Lower lobe of right lung (tissue), 2 donors: Measurements from ENCODE around the gene INAFM1. TPM values are rescaled to one million over a fixed set of nuclear protein-coding genes. Genes with fewer than 3 reads are reported as not detected.

Experiments
- ATAC-seq, 2 donors: fragments of 200-7000 bp; cut with Tn5 transposase; one replicate each; pipeline ENCODE4 v1.9.1; 2020 to 2022; ENCODE audit warnings: mild to moderate bottlenecking in 2 of 2, moderate library complexity in 2 of 2
- DNase-seq: peaks from one replicate; pipeline ENCODE4 v3.0.0-alpha.2; 2020
- H3K27ac ChIP-seq: fragments of 200-600 bp; one replicate; pipeline ENCODE4 v1.8.0; 2022
- H3K27me3 ChIP-seq: fragments of 200-600 bp; one replicate; pipeline ENCODE4 v1.8.0; 2022; ENCODE audit warnings: low read depth
- H3K36me3 ChIP-seq: fragments of 200-600 bp; one replicate; pipeline ENCODE4 v1.8.0; 2022; ENCODE audit warnings: mild to moderate bottlenecking
- H3K4me1 ChIP-seq: fragments of 200-600 bp; one replicate; pipeline ENCODE4 v1.8.0; 2022
- H3K4me3 ChIP-seq: fragments of 200-600 bp; one replicate; pipeline ENCODE4 v1.8.0; 2022; ENCODE audit warnings: mild to moderate bottlenecking
- H3K9me3 ChIP-seq: fragments of 200-600 bp; one replicate; pipeline ENCODE4 v1.8.0; 2022
- intact Hi-C: fragments of 100-400 bp; cut with DNase I; formaldehyde crosslinking; loops from one replicate; pipeline ENCODE4 v1.11.0; 2022
- total RNA-seq: library from RNA; stranded (reverse); fragmentation: NEBNext Ultra II Directional; extraction: Animal tissue kit (Norgen Biotek cat#: 25700); gene quantifications from one replicate; pipeline ENCODE4 v1.2.1, GENCODE V29; 2021
- TF ChIP-seq, protein P1 (sequence below): fragments of 200-600 bp; IDR thresholded peaks from one replicate; pipeline ENCODE4 v1.8.0; 2022; ENCODE audit warnings: antibody characterized with exemption, mild to moderate bottlenecking
- donor health status: DM: no; HTN: yes; CAD: no; lungs with severe emphysema.

The INAFM1 gene
- total RNA-seq, 1 donor from 2014 or later, result 18.0 TPM

DNA sequence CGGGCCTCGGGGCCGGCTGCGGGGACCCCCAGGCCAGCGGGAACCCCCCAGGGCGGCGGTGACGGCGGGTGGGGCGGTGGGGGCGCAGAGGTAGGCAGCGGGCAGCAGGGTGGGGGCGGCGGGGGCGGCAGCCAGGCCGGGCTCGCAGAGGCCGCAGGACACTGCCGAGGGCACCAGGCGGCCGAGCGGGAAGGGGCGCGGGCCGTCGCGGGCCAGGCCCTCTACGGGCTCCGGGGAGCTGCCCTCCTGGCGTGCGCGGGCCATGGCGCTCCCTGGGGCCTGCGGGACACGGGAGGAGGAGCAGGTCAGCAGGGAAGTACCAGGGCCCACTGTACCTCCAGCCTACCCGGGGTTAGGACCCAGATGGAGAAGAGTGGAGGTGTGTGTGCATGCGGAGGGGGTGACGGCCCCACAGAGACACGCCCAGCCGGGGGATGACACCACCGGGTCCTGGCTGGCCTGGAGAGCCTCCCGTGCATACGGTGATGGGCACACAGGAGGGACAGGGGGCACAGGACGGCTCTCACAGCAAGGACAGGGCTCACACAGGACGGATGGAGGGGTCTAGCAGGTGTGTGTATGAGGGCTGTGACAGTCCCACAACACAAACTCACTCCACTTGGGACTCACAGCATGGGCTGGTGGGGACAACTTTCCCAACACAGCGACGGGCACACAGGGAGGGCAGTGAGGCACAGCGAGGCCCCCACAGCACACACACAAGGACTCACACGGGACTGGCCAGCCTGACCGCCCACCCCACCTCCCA, 46.3 kb upstream of the INAFM1 start:
- Histone ChIP-seq H3K4me3 (peak overlapping the region; percentile 91), H3K36me3 (peaks cover 20% of the 10 kb centered on the region), H3K27ac (peak overlapping the region; percentile 100), H3K9me3 (no peaks in the 10 kb centered on the region), H3K4me1 (peaks cover 47% of the 10 kb centered on the region), H3K27me3 (no peaks in the 10 kb centered on the region)
- ATAC-seq (peak; percentile 0 to 2), DNase-seq (peak; percentile 73)
- TF ChIP-seq, protein P1, sequence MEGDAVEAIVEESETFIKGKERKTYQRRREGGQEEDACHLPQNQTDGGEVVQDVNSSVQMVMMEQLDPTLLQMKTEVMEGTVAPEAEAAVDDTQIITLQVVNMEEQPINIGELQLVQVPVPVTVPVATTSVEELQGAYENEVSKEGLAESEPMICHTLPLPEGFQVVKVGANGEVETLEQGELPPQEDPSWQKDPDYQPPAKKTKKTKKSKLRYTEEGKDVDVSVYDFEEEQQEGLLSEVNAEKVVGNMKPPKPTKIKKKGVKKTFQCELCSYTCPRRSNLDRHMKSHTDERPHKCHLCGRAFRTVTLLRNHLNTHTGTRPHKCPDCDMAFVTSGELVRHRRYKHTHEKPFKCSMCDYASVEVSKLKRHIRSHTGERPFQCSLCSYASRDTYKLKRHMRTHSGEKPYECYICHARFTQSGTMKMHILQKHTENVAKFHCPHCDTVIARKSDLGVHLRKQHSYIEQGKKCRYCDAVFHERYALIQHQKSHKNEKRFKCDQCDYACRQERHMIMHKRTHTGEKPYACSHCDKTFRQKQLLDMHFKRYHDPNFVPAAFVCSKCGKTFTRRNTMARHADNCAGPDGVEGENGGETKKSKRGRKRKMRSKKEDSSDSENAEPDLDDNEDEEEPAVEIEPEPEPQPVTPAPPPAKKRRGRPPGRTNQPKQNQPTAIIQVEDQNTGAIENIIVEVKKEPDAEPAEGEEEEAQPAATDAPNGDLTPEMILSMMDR, result no peak
- intact Hi-C loops, result no loop called here

DNA sequence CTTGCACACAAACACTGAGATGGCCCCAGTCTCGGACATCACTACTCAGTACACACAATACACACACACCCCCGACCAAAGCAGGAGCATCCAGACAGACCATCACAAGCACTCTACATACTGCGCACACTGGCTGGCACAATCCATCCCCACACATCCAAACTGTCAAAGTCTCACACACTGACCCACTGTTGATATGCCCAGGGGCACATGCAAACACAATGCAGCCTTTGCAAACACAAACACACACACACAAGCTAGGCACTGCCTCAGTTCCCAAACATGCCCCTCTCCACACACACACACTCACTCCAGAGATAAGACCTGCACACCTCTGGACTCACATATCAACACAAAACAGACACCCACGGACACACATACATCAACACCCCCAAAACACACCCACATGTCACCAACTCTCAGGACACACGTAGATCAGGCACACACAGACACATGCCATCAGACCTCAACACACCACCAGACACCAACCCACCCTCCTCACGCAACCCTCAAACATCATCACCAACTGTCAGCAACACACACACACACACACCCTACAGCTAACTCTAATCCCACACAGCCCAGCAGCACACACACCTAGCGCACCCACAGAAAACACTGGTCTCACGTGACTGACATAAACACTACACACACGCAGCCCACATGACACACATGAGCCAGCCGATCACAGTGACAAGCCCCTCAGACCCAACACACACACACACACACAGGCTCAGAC, 45.6 kb upstream of the INAFM1 start:
- peak overlapping the region; percentile 100 for H3K27ac ChIP-seq
- intact Hi-C loops, result no loop called here
- TF ChIP-seq, protein P1, result no peak
- H3K9me3 ChIP-seq, result no peaks in the 10 kb centered on the region
- DNase-seq, result no peak
- H3K27me3 ChIP-seq, result no peaks in the 10 kb centered on the region
- ATAC-seq, result no peak
- H3K4me1 ChIP-seq, result peaks cover 47% of the 10 kb centered on the region
- H3K36me3 ChIP-seq, result peaks cover 12% of the 10 kb centered on the region
- peak overlapping the region; percentile 91 for H3K4me3 ChIP-seq

DNA sequence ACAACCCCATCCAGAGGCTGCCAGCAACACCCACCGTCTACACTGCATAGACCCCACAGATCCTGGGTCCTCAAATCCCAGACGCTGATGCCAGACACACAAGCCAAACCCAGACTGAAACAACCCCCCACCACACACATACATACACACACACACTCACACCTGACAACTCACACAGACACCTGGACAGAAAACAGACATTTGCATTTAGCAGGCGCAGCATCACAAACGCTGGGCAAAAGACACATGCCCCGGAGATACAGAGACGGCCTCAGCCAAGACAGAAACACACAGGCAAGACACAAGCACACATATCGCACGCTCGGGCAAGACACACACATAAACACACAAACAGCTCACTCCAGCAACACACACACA, 45.0 kb upstream of the INAFM1 start:
- ATAC-seq (no peak), DNase-seq (no peak)
- intact Hi-C loops, result no loop called here
- Histone ChIP-seq H3K27ac (peak overlapping the region; percentile 89), H3K9me3 (no peaks in the 10 kb centered on the region), H3K4me3 (peak overlapping the region; percentile 91), H3K27me3 (no peaks in the 10 kb centered on the region), H3K36me3 (peaks cover 8% of the 10 kb centered on the region), H3K4me1 (peaks cover 47% of the 10 kb centered on the region)
- TF ChIP-seq, protein P1, result no peak

DNA sequence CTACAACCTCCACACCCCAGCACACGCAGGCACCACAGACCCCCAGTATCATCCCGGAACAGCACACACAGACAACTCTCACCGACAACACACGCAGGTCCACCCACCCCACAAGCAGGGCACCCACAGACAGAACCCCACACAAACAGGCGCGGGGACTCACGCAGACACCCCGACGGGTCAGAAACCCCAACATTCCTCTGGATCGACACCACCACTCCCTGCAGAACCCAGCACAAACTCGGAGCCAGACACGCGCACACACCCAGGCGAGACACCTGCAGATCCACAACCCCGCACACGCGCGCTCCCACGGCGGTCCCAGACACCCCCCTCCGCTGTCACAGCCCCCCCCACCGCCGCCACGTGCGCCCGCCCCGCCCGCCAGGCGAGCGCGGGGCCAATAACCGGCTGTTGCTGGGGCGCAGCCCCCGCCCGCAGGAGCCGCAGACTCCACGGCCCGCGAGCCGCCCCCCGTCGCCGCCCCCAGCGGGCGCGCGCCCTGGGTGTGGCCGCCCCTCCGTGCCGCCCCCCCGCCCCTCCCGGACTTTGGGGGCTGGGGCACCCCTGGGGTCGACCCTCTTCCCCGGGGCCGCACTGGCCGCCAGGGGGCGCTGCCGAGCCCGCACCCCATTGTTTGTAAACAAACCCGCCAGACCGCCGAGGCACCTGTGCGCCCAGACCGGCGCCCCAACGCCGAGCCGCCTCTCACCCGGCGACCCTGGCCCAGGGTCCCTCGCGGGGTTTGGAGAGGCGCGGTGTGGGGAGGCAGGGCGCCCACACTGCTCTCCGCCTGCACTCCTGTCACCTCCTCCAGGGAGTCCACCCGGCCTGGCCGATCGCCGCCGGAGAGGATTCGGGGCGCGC, 44.4 kb upstream of the INAFM1 start:
- H3K27me3 ChIP-seq, result no peaks in the 10 kb centered on the region
- H3K9me3 ChIP-seq, result no peaks in the 10 kb centered on the region
- ATAC-seq (peak; percentile 5 to 6), DNase-seq (peak; percentile 84)
- intact Hi-C loops, result no loop called here
- peaks cover 46% of the 10 kb centered on the region for H3K4me1 ChIP-seq
- H3K36me3 ChIP-seq, result peaks cover 2% of the 10 kb centered on the region
- TF ChIP-seq, protein P1, result peak; percentile 78
- H3K27ac ChIP-seq, result peak overlapping the region; percentile 89
- H3K4me3 ChIP-seq, result peak overlapping the region; percentile 91

DNA sequence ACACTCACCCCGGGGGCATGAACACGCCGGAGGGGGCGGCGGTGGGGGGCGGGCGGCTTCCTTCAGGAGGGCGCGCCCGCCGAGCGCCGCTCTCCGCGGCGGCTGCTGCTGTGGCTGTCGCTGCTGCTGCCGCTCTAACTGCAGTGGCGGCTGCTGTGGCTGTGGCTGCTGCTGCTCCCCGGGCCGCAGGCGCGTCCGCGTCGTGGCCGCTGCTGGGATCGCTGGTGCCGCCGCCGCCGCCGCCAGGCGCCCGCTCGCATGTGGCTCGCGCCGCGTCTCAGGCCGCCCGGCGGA, 43.8 kb upstream of the INAFM1 start, which contains the start of gene BBC3:
Gene BBC3, minus strand, starts transcription at position 279 of the 294 bp plus-strand sequence. CDS start 2,768 bp downstream, outside the sequence.
- no peaks in the 10 kb centered on the region for H3K27me3 ChIP-seq
- no peaks in the 10 kb centered on the region for H3K9me3 ChIP-seq
- ATAC-seq (no peak), DNase-seq (no peak)
- intact Hi-C loops, result no loop called here
- H3K4me3 ChIP-seq, result peak within 1 kb of the TSS; percentile 91
- TF ChIP-seq, protein P1, result no peak
- no peaks in the 10 kb centered on the region for H3K36me3 ChIP-seq
- H3K4me1 ChIP-seq, result peaks cover 41% of the 10 kb centered on the region
- peak within 1 kb of the TSS; percentile 89 for H3K27ac ChIP-seq
